ENCODE measurements around the gene FOXC2. TPM values are rescaled to one million over a fixed set of nuclear protein-coding genes. Genes with fewer than 3 reads are reported as not detected.

FOXC2 gene
- total and polyA plus RNA-seq, 9 of the 15 experiments (the other 6 are each of a cell fraction or from before 2014, with no cell fraction given): 0.01 to 0.11 (median 0.10) TPM; not detected in 5

GRCh38 chr16:86598607-86599565 is 32.3 kb downstream of the FOXC2 start:
- H3K79me2 ChIP-seq (ENCODE audit: control insufficient read depth, insufficient read depth, low read length): no peaks in the 10 kb centered on the region
- no peak overlapping the region for H3K4me2 ChIP-seq (ENCODE audit: insufficient read depth, low read length)
- no TSS peak for BruUV-seq (replicated peaks)
- no peaks in the 10 kb centered on the region for H3K36me3 ChIP-seq (ENCODE audit: control insufficient read depth, insufficient read depth, low read length)
- FAIRE-seq (no peak), DNase-seq (ENCODE audit: extremely low read depth in 1 of 4, low spot score in 3 of 4) (no peak), ATAC-seq (no peak)
- H2AFZ ChIP-seq (ENCODE audit: low read depth, low read length): no peak overlapping the region
- no peak overlapping the region for H3K27ac ChIP-seq (ENCODE audit: extremely low read depth, low read depth, low read length)
- in situ Hi-C loops (cut with MboI) (no loop called here), intact Hi-C loops (cut with micrococcal nuclease) (no loop called here)
- CTCF ChIA-PET (ENCODE audit: low intra/inter-chr PET ratio): no interaction called here
- H3K4me1 ChIP-seq (replicated peaks in 1 of 2; ENCODE audit: control insufficient read depth in 2 of 2, insufficient read depth in 2 of 2, low read length in 2 of 2): no peaks in the 10 kb centered on the region
- H3K4me3 ChIP-seq: no peak overlapping the region
- H3K9me3 ChIP-seq (replicated peaks; ENCODE audit: control insufficient read depth, insufficient read depth, low read depth, low read length): no peaks in the 10 kb centered on the region
- 0% methylated on average over 22 of the region's 22 CpGs for WGBS (ENCODE audit: insufficient coverage, low coverage, missing lambda C conversion rate)
- H3K9ac ChIP-seq (ENCODE audit: insufficient read depth in 1 of 2, low read depth in 2 of 2, low read length in 2 of 2): no peak overlapping the region
- peaks cover 18 to 42% of the 10 kb centered on the region in 2 experiments; a peak in 4 of 5 replicates for H3K27me3 ChIP-seq (ENCODE audit: control insufficient read depth in 2 of 2, insufficient read depth in 2 of 2, low read length in 2 of 2)
- TF ChIP-seq FOS (IDR thresholded peaks at IDR 0.05; ENCODE audit: extremely low read depth, insufficient read length): no peak
- TF ChIP-seq HMGXB4 (CRISPR knock-in tag; IDR thresholded peaks at IDR 0.05): no peak
- TF ChIP-seq ZNF133 (CRISPR knock-in tag; IDR thresholded peaks at IDR 0.05): no peak
- H4K20me1 ChIP-seq (replicated peaks; ENCODE audit: control insufficient read depth, insufficient read depth, low read length): no peaks in the 10 kb centered on the region
- no peaks in the 10 kb centered on the region for H3K9me1 ChIP-seq (ENCODE audit: control insufficient read depth, insufficient read depth, low read length)
- POLR2A ChIA-PET: interaction anchor here (0.6 kb wide), 2 partner anchors 34 to 555 kb away, joined by 3 read pairs; no protein-coding TSS in a partner anchor
